ENCODE results near the gene NTM. TPM values are rescaled to one million over a fixed set of nuclear protein-coding genes. Genes with fewer than 3 reads are reported as not detected.

Gene NTM
- total RNA-seq, 1 experiment from 2014 or later: 9.9 TPM

GRCh38 chr11:131446590-131447275, 76.3 kb downstream of the NTM start:
- Histone ChIP-seq H2BK12ac (ENCODE audit: insufficient read length, low read depth, low read length) (no peak overlapping the region), H4K5ac (ENCODE audit: insufficient read length, low read depth, low read length) (no peak overlapping the region), H3K9ac (ENCODE audit: extremely low read depth, insufficient read length, low read length) (no peak overlapping the region), H2AK5ac (ENCODE audit: insufficient read length, low read length) (no peak overlapping the region), H3K23me2 (ENCODE audit: insufficient read length, low read depth, low read length, poor library complexity, severe bottlenecking) (no peaks in the 10 kb centered on the region), H4K20me1 (ENCODE audit: control insufficient read depth, insufficient read depth, insufficient read length) (no peaks in the 10 kb centered on the region), H3K18ac (ENCODE audit: insufficient read length, low read depth, low read length) (no peak overlapping the region), H3K9me3 (ENCODE audit: control insufficient read depth, low read depth, low read length) (no peaks in the 10 kb centered on the region), H2AFZ (ENCODE audit: low read length) (no peak overlapping the region), H2BK5ac (ENCODE audit: insufficient read length, low read length) (no peak overlapping the region), H3K79me1 (ENCODE audit: insufficient read depth, low read depth, low read length, poor library complexity, severe bottlenecking) (no peaks in the 10 kb centered on the region), H3T11ph (ENCODE audit: low read length) (no peak overlapping the region), H3K27me3 (ENCODE audit: insufficient read depth, low read length) (no peaks in the 10 kb centered on the region; the same call in 1 of the 2 replicates), H2BK120ac (ENCODE audit: low read depth, low read length, poor library complexity, severe bottlenecking) (no peak overlapping the region), H2BK20ac (ENCODE audit: low read depth, low read length, poor library complexity, severe bottlenecking) (no peak overlapping the region), H3K79me2 (ENCODE audit: insufficient read depth, low read length) (no peaks in the 10 kb centered on the region), H3K4me2 (ENCODE audit: insufficient read depth, insufficient read length, low read length) (no peak overlapping the region), H2BK15ac (ENCODE audit: low read depth, low read length) (no peak overlapping the region), H4K91ac (ENCODE audit: insufficient read length, low read depth, low read length) (no peak overlapping the region), H3K4ac (ENCODE audit: low read depth, low read length) (no peak overlapping the region), H3K56ac (ENCODE audit: insufficient read length, low read depth, low read length) (no peak overlapping the region), H3K14ac (ENCODE audit: insufficient read depth, low read length) (no peak overlapping the region), H3K23ac (ENCODE audit: insufficient read length, low read depth, low read length) (no peak overlapping the region), H3K27ac (ENCODE audit: insufficient read length, low read depth, low read length) (no peak overlapping the region), H3K4me1 (ENCODE audit: insufficient read depth, low read length) (peaks cover 3% of the 10 kb centered on the region; the same call in 1 of the 2 replicates), H4K8ac (replicated peaks; ENCODE audit: insufficient read length, low read depth, low read length) (no peak overlapping the region)
- Mint-ChIP-seq H3K27me3 (ENCODE audit: low read depth) (no peaks in the 10 kb centered on the region), H3K27ac (peak overlapping the region in 1 of 3 experiments; percentile 4; a peak in 1 of 7 replicates), H3K9me3 (peaks cover 0 to 6% of the 10 kb centered on the region in 2 experiments; a peak in 2 of 5 replicates), H3K4me1 (peaks cover 15 to 24% of the 10 kb centered on the region in 2 experiments), H3K4me3 (no peak overlapping the region), H3K36me3 (ENCODE audit: insufficient read depth in 1 of 3, low read depth in 3 of 3) (peaks cover 0 to 5% (median 2%) of the 10 kb centered on the region in 3 experiments; a peak in 5 of 7 replicates)
- no peak for DNase-seq
- no peak for TF ChIP-seq CTCF (conservative IDR thresholded peaks at IDR 0.05)
- no CpG with 5 or more reads among the region's 5 CpGs for WGBS (ENCODE audit: extremely low coverage, insufficient read length, low lambda C conversion rate)
